GM18499 (cell line): ENCODE data around the gene FRMPD2.
"Not testable (repeated sequence)": the region's sequence is repeated elsewhere in the genome, so short reads cannot be mapped to it uniquely, and the experiment has no call there.

ENCODE experiments used
- ATAC-seq: cut with Tn5 transposase; IDR thresholded peaks from one replicate; pipeline ENCODE4 v1.9.1; 2021; ENCODE audit warnings: moderate number of reproducible peaks; ENCODE audit not compliant: insufficient read depth, unreplicated experiment

The FRMPD2 gene

GRCh38 chr10:48291190-48291589, 16.7 kb upstream of the FRMPD2 start:
- ATAC-seq = no peak

GRCh38 chr10:48290286-48290685, 15.8 kb upstream of the FRMPD2 start:
- ATAC-seq = no peak

GRCh38 chr10:48289501-48290238, 15.2 kb upstream of the FRMPD2 start:
- no peak for ATAC-seq

GRCh38 chr10:48288661-48289060, 14.2 kb upstream of the FRMPD2 start:
- no peak for ATAC-seq

GRCh38 chr10:48287417-48288391, 13.2 kb upstream of the FRMPD2 start:
- no peak for ATAC-seq

GRCh38 chr10:48286356-48286755, 11.9 kb upstream of the FRMPD2 start:
- no peak for ATAC-seq

- ATAC-seq = no peak
These were observed 11.2 kb upstream of the FRMPD2 start for GRCh38 chr10:48285710-48286109.

GRCh38 chr10:48284811-48285210, 10.3 kb upstream of the FRMPD2 start:
- ATAC-seq = no peak

GRCh38 chr10:48284002-48284546, 9.6 kb upstream of the FRMPD2 start:
- ATAC-seq = no peak

GRCh38 chr10:48282829-48283228, 8.3 kb upstream of the FRMPD2 start:
- peak; percentile 43 for ATAC-seq

GRCh38 chr10:48281697-48282096, 7.2 kb upstream of the FRMPD2 start:
- not testable (repeated sequence) for ATAC-seq

- peak; percentile 73 for ATAC-seq
These were observed 4.7 kb upstream of the FRMPD2 start for GRCh38 chr10:48279081-48279751.

- ATAC-seq = no peak
These were observed 2.6 kb upstream of the FRMPD2 start for GRCh38 chr10:48277093-48277492.

- no peak for ATAC-seq
These were observed 755 bp downstream of the FRMPD2 start for GRCh38 chr10:48273741-48274140.

GRCh38 chr10:48272682-48273081, 1.8 kb downstream of the FRMPD2 start:
- ATAC-seq = no peak

- ATAC-seq = no peak
These were observed 3.3 kb downstream of the FRMPD2 start for GRCh38 chr10:48271047-48271730.

GRCh38 chr10:48266528-48266927, 8.0 kb downstream of the FRMPD2 start:
- ATAC-seq = no peak

- no peak for ATAC-seq
These were observed 16.4 kb downstream of the FRMPD2 start for GRCh38 chr10:48258105-48258504.

GRCh38 chr10:48257407-48257961, 17.0 kb downstream of the FRMPD2 start:
- no peak for ATAC-seq

GRCh38 chr10:48255722-48256121, 18.8 kb downstream of the FRMPD2 start:
- no peak for ATAC-seq
